GM12892 (cell line): ENCODE data around the gene ANXA7.
"Not testable (repeated sequence)": the region's sequence is repeated elsewhere in the genome, so short reads cannot be mapped to it uniquely, and the experiment has no call there.

Experiments used
- DNase-seq: peaks from one replicate; pipeline ENCODE4 v3.0.0; 2011; ENCODE audit not compliant: insufficient read length
- FAIRE-seq: peaks from 2 replicates; lab custom pipeline; 2011; peaks lifted over from hg19 to GRCh38; lab: Jason Lieb, UNC
- POLR2A ChIP-seq: IDR thresholded peaks from 2 replicates; pipeline ENCODE4 v1.6.1; 2011; ENCODE audit warnings: low read depth, low read length, control low read depth
- POLR2AphosphoS5 ChIP-seq: IDR thresholded peaks from 2 replicates; pipeline ENCODE4 v1.6.1; 2011; ENCODE audit warnings: low read depth, low read length, control low read depth
- TAF1 ChIP-seq: IDR thresholded peaks from 2 replicates; pipeline ENCODE4 v1.6.1; 2011; ENCODE audit warnings: low read depth, mild to moderate bottlenecking, control low read depth, low read length, borderline replicate concordance

ANXA7 gene

DNA sequence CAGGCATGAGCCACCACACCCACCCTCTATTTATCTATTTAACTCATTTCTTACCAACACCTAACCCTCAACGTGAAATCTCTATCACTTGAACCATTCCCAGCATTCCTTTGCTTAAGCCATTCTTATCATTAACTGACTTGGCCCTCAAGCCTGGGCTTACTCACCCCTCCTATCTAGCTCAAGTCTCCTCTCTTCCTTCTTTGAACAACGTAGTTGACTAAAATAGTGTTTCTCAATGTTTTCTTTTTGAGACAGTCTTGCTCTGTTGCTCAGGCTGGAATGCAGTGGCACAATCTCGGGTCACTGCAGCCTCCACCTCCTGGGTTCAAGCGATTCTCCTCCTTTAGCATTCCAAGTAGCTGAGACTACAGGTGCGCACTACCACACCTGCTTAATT is 7.0 kb downstream of the ANXA7 start:
- TF ChIP-seq TAF1 = no peak
- TF ChIP-seq POLR2AphosphoS5 = no peak
- TF ChIP-seq POLR2A = no peak
- DNase-seq (no peak), FAIRE-seq (no peak)

DNA sequence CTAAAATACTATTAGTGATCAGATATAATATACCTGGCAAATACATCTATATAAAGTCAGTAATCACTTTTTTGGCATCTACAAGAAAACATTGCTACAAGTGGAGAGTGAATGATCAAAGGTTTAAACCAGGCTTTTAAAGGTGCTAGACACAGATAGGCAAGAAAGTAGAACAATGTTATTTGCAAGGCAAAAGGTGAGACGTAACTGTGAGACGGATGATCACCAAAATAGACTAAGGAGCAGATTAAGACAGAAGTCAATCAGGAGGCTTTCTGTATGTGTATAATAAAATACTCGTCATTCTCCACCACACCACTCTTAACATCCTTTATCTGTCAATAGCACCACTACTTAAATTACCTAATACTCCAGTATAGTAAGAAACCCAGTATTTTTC is 8.3 kb downstream of the ANXA7 start:
- FAIRE-seq (no peak), DNase-seq (no peak)
- no peak for TF ChIP-seq POLR2AphosphoS5
- no peak for TF ChIP-seq POLR2A
- TF ChIP-seq TAF1 = no peak

DNA sequence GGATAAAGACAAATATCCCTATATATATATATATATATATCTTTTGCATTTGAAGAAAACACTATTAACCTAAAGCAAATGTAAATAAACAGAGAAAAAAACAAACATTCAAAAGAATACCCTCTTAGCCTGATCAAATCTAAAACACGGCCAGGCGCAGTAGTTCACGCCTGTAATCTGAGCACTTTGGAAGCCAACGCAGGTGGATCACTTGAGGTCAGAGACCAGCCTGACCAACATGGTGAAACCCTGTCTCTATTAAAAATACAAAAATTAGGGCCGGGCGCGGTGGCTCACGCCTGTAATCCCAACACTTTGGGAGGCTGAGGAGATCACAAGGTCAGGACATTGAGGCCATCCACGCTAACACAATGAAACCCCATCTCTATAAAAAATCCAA is 9.2 kb downstream of the ANXA7 start:
- FAIRE-seq (no peak), DNase-seq (no peak)
- TF ChIP-seq POLR2A (no peak), POLR2AphosphoS5 (no peak), TAF1 (no peak)

DNA sequence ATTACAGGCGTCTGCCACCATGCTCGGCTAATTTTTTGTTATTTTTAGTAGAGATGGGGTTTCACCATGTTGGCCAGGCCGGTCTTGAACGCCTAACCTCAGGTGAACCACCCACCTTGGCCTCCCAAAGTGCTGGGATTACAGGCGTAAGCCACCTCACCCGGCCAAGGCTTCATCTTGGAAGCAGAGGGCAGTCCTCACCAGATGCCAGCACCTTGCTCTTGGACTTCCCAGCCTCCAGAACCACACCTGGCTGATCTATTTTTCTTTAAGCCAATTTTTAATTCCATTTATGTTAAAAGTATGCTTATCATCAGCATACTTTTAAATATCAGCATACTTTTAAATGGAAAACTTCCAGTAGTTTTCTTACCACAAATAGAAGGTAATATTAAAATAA is 12.2 kb downstream of the ANXA7 start:
- no peak for TF ChIP-seq POLR2AphosphoS5
- no peak for TF ChIP-seq POLR2A
- TF ChIP-seq TAF1 = no peak
- no peak for DNase-seq
- no peak for FAIRE-seq

DNA sequence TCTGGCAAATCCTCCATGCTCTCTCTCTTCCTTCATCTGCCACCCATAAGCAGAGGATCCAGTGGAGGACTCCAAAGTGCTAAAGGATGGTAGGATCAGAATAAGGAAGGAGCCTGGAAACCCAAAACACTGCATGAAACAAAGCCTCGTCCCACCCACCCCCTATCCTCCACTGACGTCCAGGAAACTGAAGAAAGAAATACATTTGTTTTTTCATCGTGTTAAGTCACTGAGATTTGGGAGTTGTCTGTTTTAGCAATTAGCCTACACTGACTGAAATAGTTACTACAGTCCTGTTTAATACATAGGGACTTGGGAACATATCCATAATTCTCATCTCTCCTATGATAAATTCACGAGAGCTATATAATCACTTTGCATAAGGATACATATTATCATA is 14.8 kb downstream of the ANXA7 start:
- FAIRE-seq (peak; percentile 58), DNase-seq (no peak)
- no peak for TF ChIP-seq POLR2AphosphoS5
- no peak for TF ChIP-seq TAF1
- TF ChIP-seq POLR2A = no peak

DNA sequence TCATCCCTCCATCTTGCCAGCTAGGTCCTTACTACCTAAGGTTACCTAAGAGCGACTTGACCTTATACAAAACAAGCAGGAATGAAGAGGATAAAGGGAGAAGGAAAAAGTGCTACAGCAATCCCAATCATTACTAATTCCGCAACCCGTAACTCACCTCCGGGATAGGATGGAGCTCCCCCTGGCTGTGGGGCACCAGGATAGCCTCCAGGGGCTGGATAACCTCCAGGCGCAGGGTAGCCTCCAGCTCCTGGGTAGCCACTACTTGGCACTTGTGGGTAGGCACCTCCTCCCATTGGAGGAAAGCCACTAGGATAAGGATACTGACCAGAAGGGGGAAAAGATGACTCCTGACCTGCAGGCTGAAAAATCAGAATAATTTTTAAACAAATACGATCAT is 15.8 kb downstream of the ANXA7 start:
- TF ChIP-seq TAF1 (no peak), POLR2A (no peak), POLR2AphosphoS5 (no peak)
- DNase-seq (no peak), FAIRE-seq (no peak)

DNA sequence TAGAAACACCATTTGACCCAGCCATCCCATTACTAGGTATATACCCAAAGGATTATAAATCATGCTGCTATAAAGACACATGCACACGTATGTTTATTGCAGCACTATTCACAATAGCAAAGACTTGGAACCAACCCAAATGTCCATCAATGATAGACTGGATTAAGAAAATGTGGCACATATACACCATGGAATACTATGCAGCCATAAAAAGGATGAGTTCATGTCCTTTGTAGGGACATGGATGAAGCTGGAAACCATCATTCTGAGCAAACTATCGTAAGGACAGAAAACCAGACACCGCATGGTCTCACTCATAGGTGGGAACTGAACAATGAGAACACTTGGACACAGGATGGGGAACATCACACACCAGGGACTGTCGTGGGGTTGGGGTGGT is 19.5 kb downstream of the ANXA7 start:
- not testable (repeated sequence) for FAIRE-seq, DNase-seq

DNA sequence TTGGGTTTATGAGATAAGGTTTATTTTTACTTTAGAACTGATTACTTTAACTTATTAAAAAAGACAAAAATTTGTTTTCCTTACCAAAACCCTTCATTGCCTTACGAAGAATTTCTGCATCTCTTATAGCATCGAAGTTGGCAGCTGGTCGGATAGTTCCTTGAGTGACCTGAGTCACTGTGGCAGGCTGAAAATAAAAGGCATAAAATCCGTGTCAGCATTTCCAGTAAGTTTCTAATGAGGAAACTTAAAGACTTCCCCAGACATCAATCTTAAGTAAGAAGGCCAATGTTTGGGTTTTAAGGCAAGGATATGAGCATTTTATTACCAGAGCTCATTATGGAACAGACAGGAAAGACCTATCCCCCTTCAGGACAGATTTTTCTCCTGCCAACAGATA is 25.6 kb downstream of the ANXA7 start:
- FAIRE-seq (no peak), DNase-seq (no peak)
- no peak for TF ChIP-seq POLR2AphosphoS5
- TF ChIP-seq POLR2A = no peak
- no peak for TF ChIP-seq TAF1

DNA sequence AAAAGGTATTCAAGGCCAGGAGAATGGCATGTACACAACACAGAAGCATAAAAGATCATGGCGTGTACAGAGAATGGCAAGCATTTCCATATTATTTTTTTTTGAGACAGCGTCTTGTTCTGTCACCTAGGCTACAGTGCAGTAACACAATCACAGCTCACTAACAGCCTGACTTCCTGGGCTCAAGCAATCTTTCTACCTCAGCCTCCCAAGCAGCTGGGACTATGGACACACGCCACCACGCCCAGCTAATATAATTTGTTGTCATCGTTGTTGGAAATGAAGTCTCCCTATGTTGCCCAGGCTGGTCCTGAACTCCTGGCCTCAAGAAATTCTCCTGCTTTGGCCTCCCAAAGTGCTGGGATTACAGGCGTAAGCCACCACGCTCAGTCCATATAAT is 27.3 kb downstream of the ANXA7 start:
- no peak for FAIRE-seq
- no peak for DNase-seq
- TF ChIP-seq POLR2A (no peak), TAF1 (no peak), POLR2AphosphoS5 (no peak)

DNA sequence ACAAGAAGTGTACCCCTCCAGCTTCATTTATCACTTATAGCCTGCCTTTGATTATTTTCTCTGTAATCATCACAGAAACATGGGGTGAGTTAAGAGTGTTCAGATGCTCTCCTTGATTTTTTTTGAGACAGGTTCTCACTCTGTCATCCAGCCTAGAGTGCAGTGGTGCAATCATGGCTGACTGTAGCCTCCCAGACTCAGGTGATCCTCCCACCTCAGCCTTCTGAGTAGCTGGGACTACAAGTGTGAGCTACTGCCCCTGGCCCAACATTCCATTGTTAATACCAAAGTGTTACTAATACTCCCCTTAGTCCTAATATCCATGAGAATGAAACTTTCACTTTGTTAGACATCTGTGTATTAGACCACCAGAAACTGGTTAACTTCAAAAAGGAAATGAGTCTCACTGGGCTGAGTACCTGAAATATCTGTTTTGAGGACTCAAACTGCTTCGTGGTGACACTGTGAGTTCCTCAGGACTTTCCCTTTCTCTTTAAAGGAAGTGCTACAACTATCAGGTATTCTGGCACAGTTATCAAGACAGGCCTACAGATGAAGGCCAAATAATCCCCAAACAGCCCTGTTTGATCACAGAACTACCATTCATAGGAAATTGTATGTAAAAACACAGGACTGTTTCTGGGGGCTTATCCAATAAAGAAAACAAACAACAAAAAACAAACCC is 34.7 kb downstream of the ANXA7 start:
- TF ChIP-seq TAF1 (no peak), POLR2A (0 out of 2 replicates have a peak, but pooled peaks have one; percentile 18), POLR2AphosphoS5 (no peak)
- peak; percentile 78 for FAIRE-seq

DNA sequence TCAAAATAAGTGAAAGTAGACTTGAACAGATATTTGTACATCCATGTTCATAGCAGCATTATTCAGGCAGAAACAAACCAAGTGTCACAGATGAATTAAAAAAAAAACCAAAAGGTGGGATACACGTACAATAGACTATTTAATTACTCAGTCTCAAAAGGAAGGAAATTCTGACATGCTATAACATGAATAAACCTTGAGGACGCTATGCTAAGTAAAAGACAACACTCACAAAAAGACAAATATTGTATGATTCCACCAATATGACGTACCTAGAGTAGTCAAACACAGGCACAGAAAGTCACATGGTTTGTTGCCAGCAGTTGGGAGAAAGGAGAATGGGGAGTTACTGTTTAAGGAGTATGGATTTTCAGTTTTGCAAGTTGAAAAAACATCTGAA is 37.2 kb downstream of the ANXA7 start:
- TF ChIP-seq POLR2AphosphoS5 (no peak), POLR2A (no peak), TAF1 (no peak)
- DNase-seq (no peak), FAIRE-seq (no peak)

More for the DNA sequence above, 34.7 kb downstream of the ANXA7 start:
- DNase-seq = no peak

DNA sequence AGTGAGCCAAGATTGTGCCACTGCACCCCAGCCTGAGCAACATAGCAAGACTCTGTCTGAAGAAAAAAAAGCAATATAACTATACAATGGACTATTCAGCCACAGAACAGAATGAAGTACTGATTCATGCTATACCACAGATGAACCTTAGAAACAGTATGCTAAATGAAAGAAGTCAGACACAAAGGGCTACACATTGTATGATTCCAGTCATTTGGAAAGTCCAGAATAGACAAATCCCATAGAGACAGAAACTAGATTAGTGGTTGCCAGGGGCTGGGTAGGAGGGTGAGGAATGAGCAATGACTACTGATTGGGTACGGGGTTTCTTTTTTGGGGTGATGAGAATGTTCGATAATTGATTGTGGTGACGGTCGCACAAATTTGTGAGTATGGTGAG is 45.6 kb downstream of the ANXA7 start:
- DNase-seq = no peak
- FAIRE-seq = no peak
- TF ChIP-seq POLR2AphosphoS5 (no peak), TAF1 (no peak), POLR2A (no peak)
